ENCODE results near the gene MYH10.
"Not testable (repeated sequence)": the region's sequence is repeated elsewhere in the genome, so short reads cannot be mapped to it uniquely, and the experiment has no call there.

MYH10 gene

DNA sequence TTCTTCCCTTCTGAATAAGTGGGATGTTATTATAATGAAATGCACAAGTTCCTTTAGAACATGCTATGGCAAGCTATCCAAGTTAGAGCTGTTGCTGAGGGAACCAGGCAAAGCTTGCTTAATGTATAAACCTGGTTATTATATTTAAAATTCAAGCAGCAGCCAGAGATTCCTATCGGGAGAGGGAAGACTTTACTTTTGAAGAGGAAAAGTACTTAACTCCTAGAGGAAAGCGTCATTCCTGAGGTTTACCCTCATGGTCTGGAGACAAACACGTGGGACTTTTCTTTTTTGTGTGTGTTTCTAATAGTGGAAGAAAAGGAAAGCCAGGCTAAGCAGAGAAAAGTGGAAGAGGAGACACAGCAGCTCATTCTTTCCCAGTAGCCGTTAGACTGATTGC is 39.9 kb upstream of the MYH10 start:
- no peak overlapping the region for H3K4me3 ChIP-seq (ENCODE audit: low read depth, low read length)
- TF ChIP-seq, protein P1, sequence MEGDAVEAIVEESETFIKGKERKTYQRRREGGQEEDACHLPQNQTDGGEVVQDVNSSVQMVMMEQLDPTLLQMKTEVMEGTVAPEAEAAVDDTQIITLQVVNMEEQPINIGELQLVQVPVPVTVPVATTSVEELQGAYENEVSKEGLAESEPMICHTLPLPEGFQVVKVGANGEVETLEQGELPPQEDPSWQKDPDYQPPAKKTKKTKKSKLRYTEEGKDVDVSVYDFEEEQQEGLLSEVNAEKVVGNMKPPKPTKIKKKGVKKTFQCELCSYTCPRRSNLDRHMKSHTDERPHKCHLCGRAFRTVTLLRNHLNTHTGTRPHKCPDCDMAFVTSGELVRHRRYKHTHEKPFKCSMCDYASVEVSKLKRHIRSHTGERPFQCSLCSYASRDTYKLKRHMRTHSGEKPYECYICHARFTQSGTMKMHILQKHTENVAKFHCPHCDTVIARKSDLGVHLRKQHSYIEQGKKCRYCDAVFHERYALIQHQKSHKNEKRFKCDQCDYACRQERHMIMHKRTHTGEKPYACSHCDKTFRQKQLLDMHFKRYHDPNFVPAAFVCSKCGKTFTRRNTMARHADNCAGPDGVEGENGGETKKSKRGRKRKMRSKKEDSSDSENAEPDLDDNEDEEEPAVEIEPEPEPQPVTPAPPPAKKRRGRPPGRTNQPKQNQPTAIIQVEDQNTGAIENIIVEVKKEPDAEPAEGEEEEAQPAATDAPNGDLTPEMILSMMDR (IDR thresholded peaks at IDR 0.05; ENCODE audit: low read depth, low read length): no peak

DNA sequence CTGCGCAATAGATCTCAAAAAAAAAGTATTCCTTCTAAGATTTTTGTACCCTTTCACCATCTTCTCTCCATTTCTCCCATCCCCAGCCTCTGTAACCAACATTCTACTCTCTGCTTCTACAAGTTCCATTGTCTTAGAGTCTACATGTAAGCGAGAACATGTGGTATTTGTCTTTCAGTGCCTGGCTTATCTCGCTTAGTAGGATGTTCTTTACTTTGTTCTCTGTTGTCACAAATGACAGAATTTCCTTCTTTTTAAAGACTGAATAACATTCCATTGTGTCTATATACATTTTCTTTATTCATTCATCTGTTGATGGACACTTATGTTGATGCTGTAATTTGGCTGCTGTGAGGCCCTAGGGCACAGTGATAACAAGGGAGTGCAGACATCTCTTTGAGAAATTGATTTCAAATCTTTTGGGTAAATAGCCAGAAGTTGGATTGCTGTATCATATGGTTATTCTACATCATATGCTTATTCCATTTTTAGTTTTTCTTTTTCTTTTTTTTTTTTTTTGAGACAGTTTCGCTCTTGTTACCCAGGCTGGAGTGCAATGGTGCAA is 37.7 kb upstream of the MYH10 start:
- H3K4me3 ChIP-seq (ENCODE audit: low read depth, low read length): no peak overlapping the region
- TF ChIP-seq, protein P1 (IDR thresholded peaks at IDR 0.05; ENCODE audit: low read depth, low read length): no peak

DNA sequence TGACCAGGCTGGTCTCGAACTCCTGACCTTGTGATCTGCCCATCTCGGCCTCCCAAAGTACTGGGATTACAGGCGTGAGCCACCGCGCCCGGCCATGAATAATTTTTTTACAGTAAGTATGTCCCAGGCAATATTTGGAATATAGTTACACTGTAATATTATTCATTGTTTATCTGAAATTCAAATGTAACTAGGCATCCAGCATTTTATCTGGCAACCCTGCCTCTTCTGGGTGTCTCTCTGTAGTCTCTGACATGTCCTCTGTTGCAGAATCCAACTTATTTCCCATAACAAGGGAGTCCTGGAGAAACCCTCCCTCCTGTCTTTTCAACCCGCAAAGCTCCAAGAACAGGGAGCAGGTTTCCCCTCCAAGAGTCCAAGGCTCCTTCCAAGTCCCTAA is 36.9 kb upstream of the MYH10 start:
- TF ChIP-seq, protein P1 (IDR thresholded peaks at IDR 0.05; ENCODE audit: low read depth, low read length): no peak

DNA sequence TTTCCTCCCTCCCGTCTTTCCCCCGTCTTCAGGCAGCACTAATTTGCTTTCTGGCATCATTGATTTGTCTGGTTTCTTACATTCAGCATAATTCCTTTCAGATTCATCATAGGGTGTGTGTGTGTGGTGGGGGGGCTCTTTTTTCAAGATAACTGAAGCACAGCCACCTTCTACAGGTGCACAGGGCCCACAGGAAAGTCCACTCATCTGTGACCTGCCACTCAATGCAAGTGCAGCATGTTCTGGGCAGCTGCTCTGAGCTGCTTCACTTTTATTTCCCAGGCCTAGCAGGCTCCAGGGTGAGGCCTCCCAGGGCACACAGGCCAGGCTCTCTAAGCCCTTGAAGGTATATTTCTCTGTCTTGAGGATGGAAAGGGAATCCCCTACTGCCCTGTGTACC is 35.2 kb upstream of the MYH10 start:
- TF ChIP-seq, protein P1 (IDR thresholded peaks at IDR 0.05; ENCODE audit: low read depth, low read length): no peak
- no peak overlapping the region for H3K4me3 ChIP-seq (ENCODE audit: low read depth, low read length)

More for the DNA sequence above, 36.9 kb upstream of the MYH10 start:
- no peak overlapping the region for H3K4me3 ChIP-seq (ENCODE audit: low read depth, low read length)

DNA sequence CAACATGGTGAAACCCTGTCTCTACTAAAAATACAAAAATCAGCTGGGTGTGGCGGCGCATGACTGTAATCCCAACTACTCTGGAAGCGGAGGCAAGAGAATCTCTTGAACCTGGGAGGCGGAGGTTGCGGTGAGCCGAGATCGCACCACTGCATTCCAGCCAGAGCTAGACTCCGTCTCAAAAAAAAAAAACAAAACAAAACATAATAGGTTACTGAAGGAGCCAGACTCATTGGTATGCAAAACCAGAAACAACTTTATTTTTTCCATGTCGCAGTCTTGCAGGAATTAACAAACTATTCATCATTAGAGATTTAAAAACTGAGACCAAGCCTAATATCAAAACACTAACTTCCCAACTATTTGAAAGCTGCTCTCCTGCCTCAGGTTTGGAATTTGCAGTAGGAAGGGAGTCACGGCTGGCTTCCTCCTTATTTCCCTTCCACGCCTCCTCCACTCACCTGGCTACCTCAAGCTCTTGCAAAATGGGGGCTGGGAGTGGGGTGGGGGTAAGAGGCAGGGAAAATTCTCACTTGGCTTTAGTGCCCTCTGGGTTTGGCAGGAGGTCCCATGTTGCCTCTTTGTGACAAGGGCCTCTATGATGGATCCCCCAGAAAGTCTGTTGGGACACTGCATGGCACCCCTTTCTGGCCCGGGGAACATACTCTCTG is 34.1 kb upstream of the MYH10 start:
- no peak overlapping the region for H3K4me3 ChIP-seq (ENCODE audit: low read depth, low read length)
- TF ChIP-seq, protein P1 (IDR thresholded peaks at IDR 0.05; ENCODE audit: low read depth, low read length): no peak

DNA sequence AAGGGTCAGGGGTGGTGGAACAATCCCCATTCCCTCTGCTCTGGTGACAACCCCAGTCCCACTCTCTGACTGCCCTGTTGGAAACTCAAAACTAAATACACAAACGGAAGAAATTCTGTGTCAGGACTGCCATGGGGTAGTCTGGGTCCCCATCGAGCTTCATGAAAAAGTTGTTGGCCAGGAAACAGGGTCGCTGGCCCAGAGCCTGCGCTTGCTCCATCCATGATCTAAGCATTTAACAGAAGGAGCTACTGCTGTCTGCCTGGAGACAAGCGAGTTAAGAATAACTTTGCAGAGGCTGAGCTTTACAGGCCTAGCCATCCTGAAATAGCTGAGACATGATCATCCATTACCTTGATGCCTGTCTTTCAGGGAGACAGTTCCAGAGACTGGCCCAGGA is 32.4 kb upstream of the MYH10 start:
- TF ChIP-seq, protein P1 (IDR thresholded peaks at IDR 0.05; ENCODE audit: low read depth, low read length): no peak
- no peak overlapping the region for H3K4me3 ChIP-seq (ENCODE audit: low read depth, low read length)

DNA sequence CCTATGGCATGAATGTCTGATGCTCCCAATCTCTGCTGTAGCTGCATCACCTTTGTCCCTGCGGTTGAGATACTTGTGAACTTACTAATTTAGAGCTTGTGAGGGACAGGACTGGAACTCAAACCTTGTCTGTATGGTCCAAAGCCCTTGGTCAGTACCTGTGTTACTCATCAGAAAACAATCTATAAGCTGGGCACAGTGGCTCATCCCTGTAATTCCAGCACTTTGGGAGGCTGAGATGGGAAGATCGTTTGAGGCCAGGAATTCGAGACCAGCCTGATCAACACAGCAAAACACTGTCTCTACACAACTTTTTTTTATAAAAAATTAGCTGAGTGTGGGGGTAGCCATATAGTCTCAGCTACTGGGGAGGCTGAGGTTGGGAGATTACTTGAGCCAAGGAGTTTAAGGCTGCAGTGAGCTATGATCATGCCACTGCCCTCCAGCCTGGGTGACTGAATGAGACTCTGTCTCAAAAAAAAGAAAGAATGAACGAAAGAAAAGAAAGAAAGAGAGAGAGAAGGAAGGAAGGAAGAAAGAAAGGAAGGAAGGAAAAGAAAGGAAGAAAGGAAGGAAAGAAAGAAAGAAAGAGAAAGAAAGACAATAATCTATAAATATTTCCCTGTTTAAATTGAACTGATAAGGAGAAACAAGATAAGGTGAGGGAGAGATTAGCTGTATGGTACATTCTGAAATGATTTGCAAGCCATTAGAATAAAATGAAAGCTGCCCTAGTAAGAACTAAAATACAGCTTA is 31.7 kb upstream of the MYH10 start:
- TF ChIP-seq, protein P1 (IDR thresholded peaks at IDR 0.05; ENCODE audit: low read depth, low read length): no peak
- H3K4me3 ChIP-seq (ENCODE audit: low read depth, low read length): no peak overlapping the region

DNA sequence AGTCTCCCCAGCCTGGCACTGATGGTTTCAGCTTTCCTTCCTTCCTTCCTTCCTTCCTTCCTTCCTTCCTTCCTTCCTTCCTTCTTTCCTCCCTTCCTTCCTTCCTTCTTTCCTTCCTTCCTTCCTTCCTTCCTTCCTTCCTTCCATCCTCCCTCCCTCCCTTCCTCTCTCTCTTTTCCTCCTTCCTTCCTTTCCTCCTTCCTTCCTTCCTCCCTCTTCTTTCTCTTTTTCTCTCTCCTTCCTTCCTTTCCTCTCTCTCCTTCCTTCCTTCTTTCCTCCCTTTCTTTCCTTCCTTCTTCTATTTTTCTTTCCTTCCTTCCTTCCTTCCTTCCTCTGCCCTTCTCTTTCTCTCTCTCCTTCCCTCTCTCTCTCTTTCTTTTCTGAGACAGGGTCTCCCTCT is 30.2 kb upstream of the MYH10 start:
- not testable (repeated sequence) for H3K4me3 ChIP-seq (ENCODE audit: low read depth, low read length)
